H1 (cell line): ENCODE data around the gene NDUFB8. TPM values are rescaled to one million over a fixed set of nuclear protein-coding genes. Genes with fewer than 3 reads are reported as not detected.

ENCODE experiments used
- CTCF ChIA-PET: fragments of 300-600 bp; sonication (Branson Sonifier 250); formaldehyde crosslinking; loops from one replicate; lab custom pipeline; 2021; ENCODE audit not compliant: partially characterized antibody; lab: Charles Lee
- POLR2A ChIA-PET: fragments of 300-600 bp; sonication (Branson Sonifier 250); formaldehyde crosslinking; loops from one replicate; lab custom pipeline; 2021; ENCODE audit warnings: inconsistent platforms; ENCODE audit not compliant: partially characterized antibody; lab: Charles Lee
- DNase-seq, 2 experiments: peaks; one replicate each; pipeline versions ENCODE4 v3.0.0 to v3.0.0-alpha.2; 2010 to 2022; ENCODE audit warnings: low spot score in 2 of 2, low read depth in 1 of 2, mixed read lengths in 1 of 2
- FAIRE-seq: peaks from 2 replicates; lab custom pipeline; 2011; peaks lifted over from hg19 to GRCh38; lab: Jason Lieb, UNC
- H2AFZ ChIP-seq: 2 replicates; pipeline ENCODE4 v1.8.1; 2012; ENCODE audit warnings: low read length, inconsistent platforms
- H2AK5ac ChIP-seq: 2 replicates; pipeline ENCODE4 v1.6.1; 2013; ENCODE audit warnings: low read depth, low read length
- H2BK120ac ChIP-seq: replicated peaks from 2 replicates; pipeline ENCODE3; 2013; ENCODE audit warnings: low read depth, low read length, inconsistent platforms
- H2BK12ac ChIP-seq: 2 replicates; pipeline ENCODE4 v1.6.1; 2013; ENCODE audit warnings: low read depth, low read length
- H2BK15ac ChIP-seq: 2 replicates; pipeline ENCODE4 v1.6.1; 2013; ENCODE audit warnings: low read length
- H2BK20ac ChIP-seq: 2 replicates; pipeline ENCODE4 v1.6.1; 2013; ENCODE audit warnings: low read length
- H2BK5ac ChIP-seq: 2 replicates; pipeline ENCODE4 v1.6.1; 2013; ENCODE audit warnings: low read depth, low read length
- H3K14ac ChIP-seq: 2 replicates; pipeline ENCODE4 v1.6.1; 2013; ENCODE audit warnings: inconsistent platforms; ENCODE audit not compliant: insufficient read length
- H3K18ac ChIP-seq: 2 replicates; pipeline ENCODE4 v1.6.1; 2013; ENCODE audit warnings: low read length; ENCODE audit errors: extremely low read depth
- H3K23ac ChIP-seq: 2 replicates; pipeline ENCODE4 v1.6.1; 2013; ENCODE audit warnings: inconsistent platforms; ENCODE audit not compliant: insufficient read length
- H3K23me2 ChIP-seq: 2 replicates; pipeline ENCODE4 v1.6.1; 2013; ENCODE audit warnings: low read depth, low read length
- H3K27ac ChIP-seq: 2 replicates; pipeline ENCODE4 v1.6.1; 2011; ENCODE audit warnings: low read depth, low read length, inconsistent platforms
- H3K27me3 ChIP-seq, 4 experiments: replicated peaks in 1 of 4; 1 replicate in 1 of 4; 2 replicates in 3 of 4; pipeline versions ENCODE4 v1.6.1 to v1.8.1; 2011 to 2013; ENCODE audit warnings: low read length in 3 of 4, mild to moderate bottlenecking in 3 of 4, inconsistent platforms in 2 of 4, mixed read lengths in 2 of 4, moderate library complexity in 1 of 4; ENCODE audit not compliant: control insufficient read depth in 3 of 4, insufficient read depth in 3 of 4; ENCODE audit errors: extremely low read depth in 1 of 4
- H3K36me3 ChIP-seq, 4 experiments: 2 replicates each; pipeline versions ENCODE4 v1.6.1 to v1.8.1; 2011 to 2013; ENCODE audit warnings: mild to moderate bottlenecking in 4 of 4, low read length in 3 of 4, moderate library complexity in 2 of 4, control low read depth in 1 of 4, inconsistent platforms in 1 of 4; ENCODE audit not compliant: insufficient read depth in 4 of 4, control insufficient read depth in 2 of 4
- H3K4ac ChIP-seq: replicated peaks from 2 replicates; pipeline ENCODE3; 2013; ENCODE audit warnings: low read length, low read depth, mixed read lengths, inconsistent platforms; ENCODE audit not compliant: insufficient read length
- H3K4me1 ChIP-seq, 4 experiments: replicated peaks in 1 of 4; 1 replicate in 1 of 4; 2 replicates in 3 of 4; pipeline versions ENCODE4 v1.6.1 to v1.8.1; 2011 to 2013; ENCODE audit warnings: low read length in 3 of 4, inconsistent platforms in 2 of 4, mixed read lengths in 1 of 4; ENCODE audit not compliant: insufficient read depth in 4 of 4, control insufficient read depth in 3 of 4
- H3K4me2 ChIP-seq, 2 experiments: 2 replicates each; pipeline versions ENCODE4 v1.6.1 to v1.8.1; 2011 to 2013; ENCODE audit warnings: low read depth in 2 of 2, low read length in 2 of 2, control low read depth in 1 of 2, inconsistent platforms in 1 of 2, mild to moderate bottlenecking in 1 of 2; ENCODE audit not compliant: insufficient read depth in 1 of 2
- H3K4me3 ChIP-seq, 4 experiments: fragments of 200-600, 300-600 bp in 1 of 4; sonication (generic), shearing (Covaris generic), sonication (Bioruptor Twin) in 1 of 4; 2 replicates each; pipeline versions ENCODE4 v1.5.1 to v1.8.1; 2011 to 2016; ENCODE audit warnings: low read length in 4 of 4, low read depth in 3 of 4, control low read depth in 2 of 4, inconsistent platforms in 2 of 4, mild to moderate bottlenecking in 2 of 4, mixed read lengths in 1 of 4, moderate library complexity in 1 of 4; ENCODE audit not compliant: insufficient read depth in 2 of 4; ENCODE audit errors: extremely low read depth in 1 of 4
- H3K56ac ChIP-seq: replicated peaks from 2 replicates; pipeline ENCODE3; 2013; ENCODE audit warnings: low read depth, mild to moderate bottlenecking, mixed read lengths, low read length, inconsistent platforms; ENCODE audit not compliant: insufficient read length
- H3K79me1 ChIP-seq: 2 replicates; pipeline ENCODE4 v1.6.1; 2013; ENCODE audit warnings: low read depth, low read length, control low read depth
- H3K79me2 ChIP-seq, 2 experiments: 2 replicates each; pipeline versions ENCODE4 v1.6.1 to v1.8.1; 2012 to 2013; ENCODE audit warnings: low read length in 2 of 2, mild to moderate bottlenecking in 2 of 2, inconsistent platforms in 1 of 2; ENCODE audit not compliant: insufficient read depth in 2 of 2, control insufficient read depth in 1 of 2
- H3K9ac ChIP-seq, 4 experiments: replicated peaks in 1 of 4; 1 replicate in 1 of 4; 2 replicates in 3 of 4; pipeline versions ENCODE4 v1.6.1 to v1.8.1; 2011 to 2013; ENCODE audit warnings: low read depth in 3 of 4, low read length in 3 of 4, control low read depth in 2 of 4, mild to moderate bottlenecking in 2 of 4, moderate library complexity in 2 of 4, inconsistent platforms in 1 of 4; ENCODE audit errors: extremely low read depth in 1 of 4
- H3K9me3 ChIP-seq, 2 experiments: 2 replicates each; pipeline versions ENCODE4 v1.6.1 to v1.8.1; 2012 to 2013; ENCODE audit warnings: mild to moderate bottlenecking in 2 of 2, moderate library complexity in 2 of 2, control low read depth in 1 of 2, inconsistent platforms in 1 of 2, low read depth in 1 of 2, low read length in 1 of 2, mixed read lengths in 1 of 2; ENCODE audit not compliant: insufficient read depth in 2 of 2
- H4K20me1 ChIP-seq, 2 experiments: replicated peaks in 1 of 2; 2 replicates each; pipeline versions ENCODE3 to v1.8.1; 2011 to 2013; ENCODE audit warnings: inconsistent platforms in 2 of 2, low read length in 2 of 2, mild to moderate bottlenecking in 1 of 2; ENCODE audit not compliant: insufficient read depth in 2 of 2, control insufficient read depth in 1 of 2
- H4K5ac ChIP-seq: 2 replicates; pipeline ENCODE4 v1.6.1; 2013; ENCODE audit warnings: low read length, low read depth, mixed read lengths, inconsistent platforms; ENCODE audit not compliant: insufficient read length
- H4K8ac ChIP-seq: 2 replicates; pipeline ENCODE4 v1.8.0; 2013; ENCODE audit warnings: mild to moderate bottlenecking, moderate library complexity, low read length, inconsistent platforms; ENCODE audit not compliant: insufficient read depth; ENCODE audit errors: extremely low read depth
- H4K91ac ChIP-seq: replicated peaks from 2 replicates; pipeline ENCODE3; 2013; ENCODE audit warnings: low read length, mixed read lengths, inconsistent platforms; ENCODE audit not compliant: insufficient read length
- CHD1 ChIP-seq: IDR thresholded peaks from 2 replicates; pipeline ENCODE4 v1.6.1; 2012; ENCODE audit warnings: low read depth, low read length, improper control_type of control experiment
- HDAC2 ChIP-seq, 2 experiments: fragments of 300-600 bp in 1 of 2; sonication (generic) in 1 of 2; IDR thresholded peaks; 2 replicates each; pipeline ENCODE4 v1.6.1; 2011 to 2012; ENCODE audit warnings: low read depth in 2 of 2, low read length in 2 of 2, mild to moderate bottlenecking in 2 of 2, moderate library complexity in 2 of 2, borderline replicate concordance in 1 of 2, inconsistent platforms in 1 of 2
- POLR2A ChIP-seq, 2 experiments: IDR thresholded peaks; 1 replicate in 1 of 2; 2 replicates in 1 of 2; pipeline ENCODE4 v1.6.1; 2011; ENCODE audit warnings: low read depth in 2 of 2, low read length in 2 of 2, mild to moderate bottlenecking in 2 of 2; ENCODE audit errors: control extremely low read depth in 1 of 2
- POU5F1 ChIP-seq: IDR thresholded peaks from 2 replicates; pipeline ENCODE4 v1.6.1; 2011; ENCODE audit warnings: low read depth, mild to moderate bottlenecking, low read length, moderate library complexity
- SIX5 ChIP-seq: IDR thresholded peaks from 2 replicates; pipeline ENCODE4 v1.6.1; 2011; ENCODE audit warnings: mild to moderate bottlenecking, low read depth, low read length
- WGBS, 2 experiments: shearing (Covaris generic) in 1 of 2; methylation state at CpG; one replicate each; pipeline versions ENCODE4 v1.1.6 to v1.1.7; 2013 to 2015; ENCODE audit warnings: low lambda C conversion rate in 2 of 2, mixed read lengths in 2 of 2, inconsistent platforms in 1 of 2, low coverage in 1 of 2, missing lambda C conversion rate in 1 of 2; ENCODE audit not compliant: insufficient replicate concordance in 2 of 2, insufficient coverage in 1 of 2, insufficient read length in 1 of 2; ENCODE audit errors: extremely low coverage in 1 of 2, missing lambda C conversion rate in 1 of 2; 5-methylcytosine and 5-hydroxymethylcytosine counted together
- polyA plus RNA-seq, 7 experiments: library from polyadenylated mRNA; depleted of rRNA in 3 of 7; stranded (reverse) in 5 of 7; unstranded in 2 of 7; fragments of >200 nt in 5 of 7; fragments of 200-250 nt in 2 of 7; gene quantifications; 1 replicate in 5 of 7; 2 replicates in 1 of 7; 4 replicates in 1 of 7; pipeline versions ENCODE4 v1.2.1 to v1.2.3, GENCODE V29; 2011 to 2013; ENCODE audit warnings: missing spikeins in 2 of 7, mixed read lengths in 2 of 7
- total RNA-seq: library from RNA; stranded (reverse); fragmentation: NEBNext Ultra II Directional; extraction: Animal tissue kit (Norgen Biotek cat#: 25700); gene quantifications from 2 replicates; pipeline ENCODE4 v1.2.1, GENCODE V29; 2021

The NDUFB8 gene
- total and polyA plus RNA-seq, 2 of the 8 experiments (the other 6 are each of a cell fraction or from before 2014, with no cell fraction given), result 175 to 455 TPM

- Histone ChIP-seq H2BK5ac (no peak overlapping the region), H2AK5ac (no peak overlapping the region; the same call in 1 of the 2 replicates), H2AFZ (no peak overlapping the region), H2BK12ac (no peak overlapping the region), H4K91ac (no peak overlapping the region), H3K79me2 (no peaks in the 10 kb centered on the region), H4K20me1 (peaks cover 20 to 21% of the 10 kb centered on the region in 2 experiments), H3K9ac (no peak overlapping the region), H3K23me2 (peaks cover 11% of the 10 kb centered on the region), H2BK20ac (no peak overlapping the region), H4K5ac (no peak overlapping the region), H3K79me1 (0 out of 2 replicates have a peak, but pooled peaks cover 2% of the 10 kb centered on the region), H3K27ac (no peak overlapping the region), H3K14ac (no peak overlapping the region), H4K8ac (no peak overlapping the region), H3K18ac (no peak overlapping the region), H3K4me1 (peaks cover 15 to 29% (median 21%) of the 10 kb centered on the region in 4 experiments), H2BK15ac (peak overlapping the region; percentile 5; the same call in 1 of the 2 replicates), H3K9me3 (no peaks in the 10 kb centered on the region), H2BK120ac (no peak overlapping the region), H3K56ac (no peak overlapping the region), H3K4me2 (peak overlapping the region; percentile 96 to 97; a peak in 3 of 4 replicates), H3K4ac (no peak overlapping the region), H3K36me3 (peaks cover 0 to 4% (median 2%) of the 10 kb centered on the region in 4 experiments; a peak in 3 of 8 replicates), H3K27me3 (peaks cover 71 to 89% (median 83%) of the 10 kb centered on the region in 4 experiments), H3K23ac (no peak overlapping the region), H3K4me3 (peak overlapping the region; percentile 3 to 59 (median 53); a peak in 4 of 8 replicates)
- ChIA-PET CTCF (interaction anchor here (0.6 to 10.7 kb wide), 32 partner anchors 9 to 1173 kb away, joined by 3 to 163 read pairs (median 4); partner anchors contain the start of genes PKD2L1, SEC31B and WNT8B), POLR2A (interaction anchor here (0.8 to 1.8 kb wide), 7 partner anchors 13 to 136 kb away, joined by 3 to 8 read pairs (median 3); partner anchors contain the start of genes NDUFB8, SCD and SEC31B)
- no peak for DNase-seq
- TF ChIP-seq SIX5 (no peak), POU5F1 (no peak), POLR2A (IDR thresholded peaks at IDR 0.05; ENCODE audit: control extremely low read depth in 1 of 2, low read depth in 2 of 2, low read length in 2 of 2) (0 out of 3 replicates have a peak, but pooled peaks of 1 of the 2 experiments have one; percentile 7), HDAC2 (IDR thresholded peaks at IDR 0.05; ENCODE audit: borderline replicate concordance in 1 of 2, low read depth in 2 of 2, low read length in 2 of 2) (no peak), CHD1 (no peak)
- peak; percentile 42 for FAIRE-seq
- 42% methylated on average over 5 of the region's 5 CpGs; no CpG with 5 or more reads in 1 of the 2 experiments for WGBS, 2 experiments
Measured at GRCh38 chr10:100482834-100483185, 46.9 kb downstream of the NDUFB8 start.
